ENCODE results near the gene ROBO1.

Gene ROBO1

GRCh38 chr3:78838362-78838761, 929.4 kb downstream of the ROBO1 start:
- no peak for DNase-seq (ENCODE audit: low spot score)

GRCh38 chr3:78834910-78835309, 932.9 kb downstream of the ROBO1 start:
- no peak for DNase-seq (ENCODE audit: low spot score)

GRCh38 chr3:78832785-78833204, 935.0 kb downstream of the ROBO1 start:
- DNase-seq (ENCODE audit: low spot score): no peak

- no peak for DNase-seq (ENCODE audit: low spot score)
These were observed 936.3 kb downstream of the ROBO1 start for GRCh38 chr3:78831446-78831972.

- no peak for DNase-seq (ENCODE audit: low spot score)
These were observed 937.3 kb downstream of the ROBO1 start for GRCh38 chr3:78830470-78830869.

- no peak for DNase-seq (ENCODE audit: low spot score)
These were observed 940.2 kb downstream of the ROBO1 start for GRCh38 chr3:78827618-78828017.

- DNase-seq (ENCODE audit: low spot score): no peak
These were observed 942.0 kb downstream of the ROBO1 start for GRCh38 chr3:78825858-78826215.

GRCh38 chr3:78825118-78825857, 942.5 kb downstream of the ROBO1 start:
- no peak for DNase-seq (ENCODE audit: low spot score)

- DNase-seq (ENCODE audit: low spot score): no peak
These were observed 943.9 kb downstream of the ROBO1 start for GRCh38 chr3:78823859-78824258.

GRCh38 chr3:78823434-78823833, 944.4 kb downstream of the ROBO1 start:
- DNase-seq (ENCODE audit: low spot score): no peak

- no peak for DNase-seq (ENCODE audit: low spot score)
These were observed 945.1 kb downstream of the ROBO1 start for GRCh38 chr3:78822726-78823125.

GRCh38 chr3:78820542-78820941, 947.3 kb downstream of the ROBO1 start:
- DNase-seq (ENCODE audit: low spot score): no peak

- no peak for DNase-seq (ENCODE audit: low spot score)
These were observed 949.4 kb downstream of the ROBO1 start for GRCh38 chr3:78818161-78818985.

GRCh38 chr3:78814893-78815562, 952.8 kb downstream of the ROBO1 start:
- DNase-seq (ENCODE audit: low spot score): no peak

- DNase-seq (ENCODE audit: low spot score): no peak
These were observed 955.6 kb downstream of the ROBO1 start for GRCh38 chr3:78812166-78812565.

- no peak for DNase-seq (ENCODE audit: low spot score)
These were observed 957.8 kb downstream of the ROBO1 start for GRCh38 chr3:78809966-78810365.

GRCh38 chr3:78804251-78805037, 963.4 kb downstream of the ROBO1 start:
- DNase-seq (ENCODE audit: low spot score): no peak

GRCh38 chr3:78802562-78802930, 965.3 kb downstream of the ROBO1 start:
- DNase-seq (ENCODE audit: low spot score): no peak

GRCh38 chr3:78801926-78802561, 965.8 kb downstream of the ROBO1 start:
- no peak for DNase-seq (ENCODE audit: low spot score)

GRCh38 chr3:78799681-78800080, 968.1 kb downstream of the ROBO1 start:
- DNase-seq (ENCODE audit: low spot score): no peak

GRCh38 chr3:78798266-78798832, 969.4 kb downstream of the ROBO1 start:
- DNase-seq (ENCODE audit: low spot score): no peak

All from RKO (cell line).